Measurements from ENCODE around the gene TCP1. TPM values are rescaled to one million over a fixed set of nuclear protein-coding genes. Genes with fewer than 3 reads are reported as not detected.

Gene TCP1
- total and polyA plus RNA-seq, 2 of the 13 experiments (the other 11 are each of a cell fraction or from before 2014, with no cell fraction given) = 116 to 553 TPM

DNA sequence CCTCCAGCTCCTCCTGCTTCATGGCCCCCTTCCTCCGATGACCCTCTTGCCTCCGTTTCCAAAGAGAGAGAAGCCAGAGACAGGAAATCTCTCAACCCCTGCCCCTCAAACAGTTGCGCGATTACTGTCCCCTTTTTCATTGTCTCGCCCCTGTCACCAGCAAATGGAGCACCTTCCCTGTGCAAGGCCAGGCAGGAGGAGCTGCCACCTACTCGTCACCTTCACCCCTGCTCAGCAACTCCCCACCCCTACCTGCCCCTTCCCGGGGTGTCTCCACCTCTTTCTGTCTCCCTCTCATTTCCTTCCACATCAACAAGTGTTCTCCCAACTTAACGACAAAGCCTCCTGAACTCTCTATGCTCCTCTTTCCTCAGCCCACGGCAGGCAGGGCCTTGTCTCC, 24.4 kb upstream of the TCP1 start:
- intact Hi-C loops (cut with micrococcal nuclease; ENCODE audit: unreplicated experiment) (no loop called here), in situ Hi-C loops (cut with HindIII; ENCODE audit: extremely low pct_ligation_motif_present, low pct_unique_long_range_greater_than_20kb) (no loop called here)
- no peaks in the 10 kb centered on the region for H3K4me1 ChIP-seq (ENCODE audit: insufficient read depth, low read length)
- H3K4me3 ChIP-seq (replicated peaks in 1 of 3; ENCODE audit: insufficient read depth in 1 of 3, low read depth in 2 of 3, low read length in 3 of 3) = no peak overlapping the region
- no peak overlapping the region for H3K4me2 ChIP-seq (ENCODE audit: low read depth, low read length)
- H3K9ac ChIP-seq (ENCODE audit: insufficient read depth, low read depth, low read length) = no peak overlapping the region
- H3K36me3 ChIP-seq (replicated peaks in 1 of 2; ENCODE audit: control insufficient read depth in 1 of 2, insufficient read depth in 2 of 2, low read length in 2 of 2) = no peaks in the 10 kb centered on the region
- no peak overlapping the region for H2AFZ ChIP-seq (ENCODE audit: low read length)
- 55% methylated on average over 9 of the region's 9 CpGs for WGBS (ENCODE audit: low lambda C conversion rate)
- H3K9me3 ChIP-seq (ENCODE audit: low read length) = no peaks in the 10 kb centered on the region
- no TSS peak for BruUV-seq (replicated peaks)
- FAIRE-seq = no peak
- no peaks in the 10 kb centered on the region for H3K79me2 ChIP-seq (ENCODE audit: insufficient read depth, low read length)
- H4K20me1 ChIP-seq (ENCODE audit: insufficient read depth, low read length) = no peaks in the 10 kb centered on the region
- DNase-seq (ENCODE audit: low spot score) = no peak
- no peak for ATAC-seq
- ChIA-PET CTCF (ENCODE audit: low intra/inter-chr PET ratio, low total read pairs) (no interaction called here), POLR2A (no interaction called here)
- H3K27ac ChIP-seq (ENCODE audit: extremely low read length, insufficient read depth, low read length) = no peak overlapping the region
- TF ChIP-seq JARID2 (CRISPR knock-in tag; IDR thresholded peaks at IDR 0.05; ENCODE audit: insufficient replicate concordance) (no peak), KLF11 (CRISPR knock-in tag; IDR thresholded peaks at IDR 0.05) (no peak), EHMT2 (IDR thresholded peaks at IDR 0.05; ENCODE audit: borderline replicate concordance, low read depth, low read length) (no peak), YY1 (IDR thresholded peaks at IDR 0.05; ENCODE audit: insufficient read depth, insufficient replicate concordance, low read depth, low read length) (no peak)
- TF ChIP-seq, protein P1, sequence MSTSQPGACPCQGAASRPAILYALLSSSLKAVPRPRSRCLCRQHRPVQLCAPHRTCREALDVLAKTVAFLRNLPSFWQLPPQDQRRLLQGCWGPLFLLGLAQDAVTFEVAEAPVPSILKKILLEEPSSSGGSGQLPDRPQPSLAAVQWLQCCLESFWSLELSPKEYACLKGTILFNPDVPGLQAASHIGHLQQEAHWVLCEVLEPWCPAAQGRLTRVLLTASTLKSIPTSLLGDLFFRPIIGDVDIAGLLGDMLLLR (CRISPR knock-in tag; IDR thresholded peaks at IDR 0.05) = no peak
- H3K27me3 ChIP-seq (ENCODE audit: control insufficient read depth in 1 of 2, insufficient read depth in 2 of 2, low read length in 2 of 2) = peaks cover 3 to 43% of the 10 kb centered on the region in 2 experiments; a peak in 4 of 5 replicates

DNA sequence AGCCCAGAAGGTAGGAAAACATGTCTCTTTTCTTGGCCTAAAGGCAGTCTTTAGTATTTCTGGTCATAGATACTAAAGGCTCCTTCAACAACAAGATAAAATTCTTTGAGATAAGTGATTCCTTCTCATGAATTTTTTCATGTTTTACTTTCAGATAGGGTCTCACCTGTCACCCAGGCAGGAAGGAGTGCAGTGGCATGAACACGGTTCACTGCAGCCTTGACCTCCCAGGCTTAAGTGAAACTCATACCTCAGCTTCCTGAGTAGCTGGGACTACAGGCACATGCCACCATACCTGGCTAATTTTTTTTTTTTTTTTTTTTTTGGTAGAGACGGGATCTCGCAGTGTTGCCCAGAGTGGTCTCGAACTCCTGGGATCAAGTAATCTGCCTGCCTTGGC, 19.7 kb upstream of the TCP1 start:
- ChIA-PET POLR2A (interaction anchor here (6.3 kb wide), 1 partner anchor 19 kb away, joined by 88 read pairs; the partner anchor contains the start of genes MRPL18 and TCP1), CTCF (ENCODE audit: low intra/inter-chr PET ratio, low total read pairs) (no interaction called here)
- intact Hi-C loops (cut with micrococcal nuclease; ENCODE audit: unreplicated experiment) (no loop called here), in situ Hi-C loops (cut with HindIII; ENCODE audit: extremely low pct_ligation_motif_present, low pct_unique_long_range_greater_than_20kb) (no loop called here)
- H2AFZ ChIP-seq (ENCODE audit: low read length) = no peak overlapping the region
- H3K79me2 ChIP-seq (ENCODE audit: insufficient read depth, low read length) = no peaks in the 10 kb centered on the region
- no peaks in the 10 kb centered on the region for H3K36me3 ChIP-seq (replicated peaks in 1 of 2; ENCODE audit: control insufficient read depth in 1 of 2, insufficient read depth in 2 of 2, low read length in 2 of 2)
- H3K27me3 ChIP-seq (ENCODE audit: control insufficient read depth in 1 of 2, insufficient read depth in 2 of 2, low read length in 2 of 2) = peaks cover 0 to 16% of the 10 kb centered on the region in 2 experiments; a peak in 3 of 5 replicates
- no TSS peak for BruUV-seq (replicated peaks)
- DNase-seq (ENCODE audit: low spot score) (no peak), FAIRE-seq (no peak), ATAC-seq (no peak)
- no peak overlapping the region for H3K9ac ChIP-seq (ENCODE audit: insufficient read depth, low read depth, low read length)
- H4K20me1 ChIP-seq (ENCODE audit: insufficient read depth, low read length) = no peaks in the 10 kb centered on the region
- H3K9me3 ChIP-seq (ENCODE audit: low read length) = no peaks in the 10 kb centered on the region
- H3K4me1 ChIP-seq (ENCODE audit: insufficient read depth, low read length) = peaks cover 32% of the 10 kb centered on the region
- H3K4me2 ChIP-seq (ENCODE audit: low read depth, low read length) = no peak overlapping the region
- H3K27ac ChIP-seq (ENCODE audit: extremely low read length, insufficient read depth, low read length) = no peak overlapping the region
- H3K4me3 ChIP-seq (replicated peaks in 1 of 3; ENCODE audit: insufficient read depth in 1 of 3, low read depth in 2 of 3, low read length in 3 of 3) = no peak overlapping the region
- no peak for TF ChIP-seq JDP2 (CRISPR knock-in tag; IDR thresholded peaks at IDR 0.05; ENCODE audit: borderline replicate concordance)
- no peak for TF ChIP-seq ZNF263 (CRISPR knock-in tag; IDR thresholded peaks at IDR 0.05)
- no peak for TF ChIP-seq PLRG1 (conservative IDR thresholded peaks at IDR 0.05)
- TF ChIP-seq, protein P2, sequence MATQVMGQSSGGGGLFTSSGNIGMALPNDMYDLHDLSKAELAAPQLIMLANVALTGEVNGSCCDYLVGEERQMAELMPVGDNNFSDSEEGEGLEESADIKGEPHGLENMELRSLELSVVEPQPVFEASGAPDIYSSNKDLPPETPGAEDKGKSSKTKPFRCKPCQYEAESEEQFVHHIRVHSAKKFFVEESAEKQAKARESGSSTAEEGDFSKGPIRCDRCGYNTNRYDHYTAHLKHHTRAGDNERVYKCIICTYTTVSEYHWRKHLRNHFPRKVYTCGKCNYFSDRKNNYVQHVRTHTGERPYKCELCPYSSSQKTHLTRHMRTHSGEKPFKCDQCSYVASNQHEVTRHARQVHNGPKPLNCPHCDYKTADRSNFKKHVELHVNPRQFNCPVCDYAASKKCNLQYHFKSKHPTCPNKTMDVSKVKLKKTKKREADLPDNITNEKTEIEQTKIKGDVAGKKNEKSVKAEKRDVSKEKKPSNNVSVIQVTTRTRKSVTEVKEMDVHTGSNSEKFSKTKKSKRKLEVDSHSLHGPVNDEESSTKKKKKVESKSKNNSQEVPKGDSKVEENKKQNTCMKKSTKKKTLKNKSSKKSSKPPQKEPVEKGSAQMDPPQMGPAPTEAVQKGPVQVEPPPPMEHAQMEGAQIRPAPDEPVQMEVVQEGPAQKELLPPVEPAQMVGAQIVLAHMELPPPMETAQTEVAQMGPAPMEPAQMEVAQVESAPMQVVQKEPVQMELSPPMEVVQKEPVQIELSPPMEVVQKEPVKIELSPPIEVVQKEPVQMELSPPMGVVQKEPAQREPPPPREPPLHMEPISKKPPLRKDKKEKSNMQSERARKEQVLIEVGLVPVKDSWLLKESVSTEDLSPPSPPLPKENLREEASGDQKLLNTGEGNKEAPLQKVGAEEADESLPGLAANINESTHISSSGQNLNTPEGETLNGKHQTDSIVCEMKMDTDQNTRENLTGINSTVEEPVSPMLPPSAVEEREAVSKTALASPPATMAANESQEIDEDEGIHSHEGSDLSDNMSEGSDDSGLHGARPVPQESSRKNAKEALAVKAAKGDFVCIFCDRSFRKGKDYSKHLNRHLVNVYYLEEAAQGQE (IDR thresholded peaks at IDR 0.05; ENCODE audit: borderline replicate concordance in 1 of 2, low read depth in 1 of 2, low read length in 2 of 2) = no peak
- no peak for TF ChIP-seq ZNF354B (CRISPR knock-in tag; IDR thresholded peaks at IDR 0.05)
- no peak for TF ChIP-seq YEATS2 (CRISPR knock-in tag; IDR thresholded peaks at IDR 0.05; ENCODE audit: borderline replicate concordance)
- 46% methylated on average over 4 of the region's 4 CpGs for WGBS (ENCODE audit: low lambda C conversion rate)

Measured in HepG2 (cell line).